Measurements from ENCODE around the gene HRH1.

DNA sequence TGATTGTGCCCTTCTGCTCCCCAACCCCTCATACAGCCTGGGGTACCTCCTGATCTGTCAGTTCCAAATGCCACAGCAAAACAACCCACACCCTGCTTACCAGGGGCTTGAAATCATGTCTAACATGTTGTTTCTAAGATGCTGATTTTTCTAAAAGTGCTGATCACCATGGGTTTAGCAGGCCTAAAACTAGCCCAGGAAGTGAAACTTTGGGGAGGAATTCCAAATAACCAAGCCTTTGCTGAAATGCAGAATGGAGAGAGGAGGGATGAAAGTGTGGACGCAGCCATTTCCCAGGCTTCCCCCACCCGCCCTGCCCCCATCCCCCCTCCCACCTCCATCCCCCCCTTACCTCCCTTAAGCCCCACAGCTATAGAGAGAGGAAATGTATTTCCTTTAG, 2.0 kb upstream of the HRH1 start:
- TF ChIP-seq CTCF (IDR thresholded peaks at IDR 0.05; ENCODE audit: extremely low read depth in 1 of 2, insufficient read depth in 1 of 2, low read depth in 1 of 2, low read length in 2 of 2) (no peak), POLR2A (IDR thresholded peaks at IDR 0.05; ENCODE audit: low read depth, low read length) (no peak), POLR2AphosphoS5 (IDR thresholded peaks at IDR 0.05; ENCODE audit: insufficient read depth, low read depth, low read length) (no peak), FOS (IDR thresholded peaks at IDR 0.05; ENCODE audit: borderline replicate concordance, insufficient read depth, low read length) (no peak)
